Uterus (tissue), 2 donors: Measurements from ENCODE around the gene EIF3L.

ENCODE experiments used
- POLR2A ChIP-seq, 2 donors: fragments of 450-650 bp; IDR thresholded peaks; one replicate each; pipeline ENCODE4 v1.6.1; 2016; ENCODE audit warnings: antibody characterized with exemption in 2 of 2, mild to moderate bottlenecking in 1 of 2, moderate library complexity in 1 of 2
- TF ChIP-seq, protein P1 (sequence below), 4 experiments: fragments of 200-600 bp in 2 of 4; fragments of 450-650 bp in 2 of 4; sonication (generic) in 2 of 4; IDR thresholded peaks; one replicate each; pipeline ENCODE4 v1.5.1; 2016 to 2019; ENCODE audit warnings: antibody characterized with exemption in 4 of 4, mild to moderate bottlenecking in 2 of 4, moderate library complexity in 1 of 4

DNA sequence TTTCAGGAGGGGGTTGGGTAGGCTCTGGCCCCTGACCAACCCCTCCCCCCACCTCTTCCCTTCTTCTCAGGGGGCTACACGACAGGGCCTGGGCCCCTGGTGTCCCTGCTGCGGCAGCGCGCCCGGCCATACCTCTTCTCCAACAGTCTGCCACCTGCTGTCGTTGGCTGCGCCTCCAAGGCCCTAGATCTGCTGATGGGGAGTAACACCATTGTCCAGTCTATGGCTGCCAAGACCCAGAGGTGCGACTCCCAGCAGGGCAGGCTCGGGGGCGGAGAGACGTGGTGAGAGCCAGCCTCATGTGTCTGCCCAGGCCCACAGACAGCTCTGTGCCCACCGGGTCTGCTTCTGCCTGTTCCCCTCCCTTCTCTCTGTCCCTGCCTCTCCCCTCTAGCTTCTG is 33.6 kb upstream of the EIF3L start:
- no peak for TF ChIP-seq POLR2A (IDR thresholded peaks at IDR 0.05)
- TF ChIP-seq, protein P1, sequence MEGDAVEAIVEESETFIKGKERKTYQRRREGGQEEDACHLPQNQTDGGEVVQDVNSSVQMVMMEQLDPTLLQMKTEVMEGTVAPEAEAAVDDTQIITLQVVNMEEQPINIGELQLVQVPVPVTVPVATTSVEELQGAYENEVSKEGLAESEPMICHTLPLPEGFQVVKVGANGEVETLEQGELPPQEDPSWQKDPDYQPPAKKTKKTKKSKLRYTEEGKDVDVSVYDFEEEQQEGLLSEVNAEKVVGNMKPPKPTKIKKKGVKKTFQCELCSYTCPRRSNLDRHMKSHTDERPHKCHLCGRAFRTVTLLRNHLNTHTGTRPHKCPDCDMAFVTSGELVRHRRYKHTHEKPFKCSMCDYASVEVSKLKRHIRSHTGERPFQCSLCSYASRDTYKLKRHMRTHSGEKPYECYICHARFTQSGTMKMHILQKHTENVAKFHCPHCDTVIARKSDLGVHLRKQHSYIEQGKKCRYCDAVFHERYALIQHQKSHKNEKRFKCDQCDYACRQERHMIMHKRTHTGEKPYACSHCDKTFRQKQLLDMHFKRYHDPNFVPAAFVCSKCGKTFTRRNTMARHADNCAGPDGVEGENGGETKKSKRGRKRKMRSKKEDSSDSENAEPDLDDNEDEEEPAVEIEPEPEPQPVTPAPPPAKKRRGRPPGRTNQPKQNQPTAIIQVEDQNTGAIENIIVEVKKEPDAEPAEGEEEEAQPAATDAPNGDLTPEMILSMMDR (IDR thresholded peaks at IDR 0.05) = no peak
